Kidney (tissue), 14 donors: ENCODE data around the gene PLCL2. TPM values are rescaled to one million over a fixed set of nuclear protein-coding genes. Genes with fewer than 3 reads are reported as not detected.

Experiments
- DNase-seq, 5 donors: peaks; one replicate each; pipeline ENCODE4 v3.0.0-alpha.2; 2013 to 2020
- FAIRE-seq: peaks from 2 replicates; lab custom pipeline; 2012; peaks lifted over from hg19 to GRCh38; lab: Jason Lieb, UNC
- H3K27ac ChIP-seq, 2 donors: one replicate each; pipeline ENCODE4 v1.7.0; 2013; ENCODE audit warnings: low read depth in 2 of 2, low read length in 2 of 2, inconsistent platforms in 1 of 2
- H3K27me3 ChIP-seq: one replicate; pipeline ENCODE4 v1.7.1; 2013; ENCODE audit warnings: low read length, inconsistent platforms; ENCODE audit not compliant: control insufficient read depth, insufficient read depth
- H3K36me3 ChIP-seq, 3 donors: one replicate each; pipeline versions ENCODE4 v1.7.0 to v1.7.1; 2013; ENCODE audit warnings: low read length in 3 of 3, control low read depth in 1 of 3, inconsistent platforms in 1 of 3; ENCODE audit not compliant: insufficient read depth in 3 of 3, control insufficient read depth in 2 of 3
- H3K4me1 ChIP-seq, 3 donors: one replicate each; pipeline versions ENCODE4 v1.7.0 to v1.7.1; 2013; ENCODE audit warnings: low read length in 3 of 3, inconsistent platforms in 1 of 3, low read depth in 1 of 3; ENCODE audit not compliant: control insufficient read depth in 2 of 3, insufficient read depth in 2 of 3
- H3K4me3 ChIP-seq, 3 donors: one replicate each; pipeline versions ENCODE4 v1.7.0 to v1.8.1; 2013; ENCODE audit warnings: low read length in 3 of 3, control low read depth in 1 of 3, inconsistent platforms in 1 of 3
- H3K9ac ChIP-seq, 3 donors: one replicate each; pipeline versions ENCODE4 v1.7.0 to v1.7.1; 2013; ENCODE audit warnings: low read length in 3 of 3, control low read depth in 1 of 3, inconsistent platforms in 1 of 3
- H3K9me3 ChIP-seq, 3 donors: one replicate each; pipeline versions ENCODE4 v1.7.0 to v1.7.1; 2013; ENCODE audit warnings: low read length in 3 of 3, control low read depth in 1 of 3, inconsistent platforms in 1 of 3; ENCODE audit not compliant: control insufficient read depth in 2 of 3, insufficient read depth in 1 of 3
- CTCF ChIP-seq: IDR thresholded peaks from 3 replicates; pipeline ENCODE4 v1.5.1; 2012; ENCODE audit warnings: mild to moderate bottlenecking, moderate library complexity, borderline replicate concordance; ENCODE audit not compliant: insufficient read depth; ENCODE audit errors: extremely low read depth
- intact Hi-C: fragments of 100-400 bp; cut with DNase I; formaldehyde crosslinking; loops from one replicate; pipeline ENCODE4 v1.11.1; 2022
- polyA plus RNA-seq: library from polyadenylated mRNA; stranded (reverse); fragments of 350-450 nt; fragmentation: Illumina TruSeq; extraction: RNeasy Lipid Tissue Mini Kit (QIAGEN cat#74804); gene quantifications from one replicate; pipeline ENCODE4 v1.2.3, GENCODE V29; 2014; ENCODE audit warnings: low read depth, low replicate concordance; ENCODE audit not compliant: insufficient read depth
- total RNA-seq: library from RNA; stranded (reverse); fragmentation: NEBNext Ultra II Directional; extraction: Animal tissue kit (Norgen Biotek cat#: 25700); gene quantifications from one replicate; pipeline ENCODE4 v1.2.1, GENCODE V29; 2021
- donor health status: control.
- donor health status: control.
- donor health status: control.
- donor health status: control.
- donor health status: control.
- donor health status: DM: yes; HTN: yes; CAD: no.
- donor health status: Normal renal cell carcinoma (clear cell type).

PLCL2 gene
- total and polyA plus RNA-seq, 2 donors from 2014 or later, result 10.5 to 19.1 TPM

- no peaks in the 10 kb centered on the region for H3K9me3 ChIP-seq
- DNase-seq (no peak), FAIRE-seq (no peak)
- no peaks in the 10 kb centered on the region for H3K36me3 ChIP-seq
- no peak overlapping the region for H3K9ac ChIP-seq
- peaks cover 0 to 21% (median 7%) of the 10 kb centered on the region in 3 donors for H3K4me1 ChIP-seq
- no peak overlapping the region for H3K4me3 ChIP-seq
- intact Hi-C loops, result no loop called here
- no peaks in the 10 kb centered on the region for H3K27me3 ChIP-seq
- H3K27ac ChIP-seq, result no peak overlapping the region
- TF ChIP-seq CTCF, result no peak
These were observed 56.3 kb downstream of the PLCL2 start for GRCh38 chr3:16940769-16941700.

- Histone ChIP-seq H3K4me3 (no peak overlapping the region), H3K9me3 (no peaks in the 10 kb centered on the region), H3K27me3 (no peaks in the 10 kb centered on the region), H3K36me3 (no peaks in the 10 kb centered on the region), H3K9ac (no peak overlapping the region), H3K4me1 (peaks cover 0 to 7% (median 5%) of the 10 kb centered on the region in 3 donors), H3K27ac (no peak overlapping the region)
- TF ChIP-seq CTCF, result no peak
- intact Hi-C loops, result no loop called here
- FAIRE-seq (no peak), DNase-seq (no peak)
These were observed 58.2 kb downstream of the PLCL2 start for GRCh38 chr3:16942955-16943354.

GRCh38 chr3:16943857-16944256, 59.1 kb downstream of the PLCL2 start:
- intact Hi-C loops, result no loop called here
- DNase-seq, result no peak
- no peak for FAIRE-seq
- H3K27me3 ChIP-seq, result no peaks in the 10 kb centered on the region
- H3K4me1 ChIP-seq, result peaks cover 0 to 5% (median 0%) of the 10 kb centered on the region in 3 donors
- H3K9me3 ChIP-seq, result no peaks in the 10 kb centered on the region
- H3K9ac ChIP-seq, result no peak overlapping the region
- no peaks in the 10 kb centered on the region for H3K36me3 ChIP-seq
- TF ChIP-seq CTCF, result no peak
- H3K4me3 ChIP-seq, result no peak overlapping the region
- H3K27ac ChIP-seq, result no peak overlapping the region
